Skeletal muscle tissue (tissue), 4 donors: ENCODE results near the gene HP1BP3. TPM values are rescaled to one million over a fixed set of nuclear protein-coding genes. Genes with fewer than 3 reads are reported as not detected.

Experiments
- H3K27ac ChIP-seq: one replicate; pipeline ENCODE4 v1.7.0; 2013; ENCODE audit warnings: mild to moderate bottlenecking, low read depth, low read length, inconsistent platforms
- H3K27me3 ChIP-seq, 3 donors: one replicate each; pipeline ENCODE4 v1.7.0; 2013; ENCODE audit warnings: low read length in 3 of 3; ENCODE audit not compliant: control insufficient read depth in 3 of 3, insufficient read depth in 3 of 3
- H3K36me3 ChIP-seq, 3 donors: one replicate each; pipeline ENCODE4 v1.7.0; 2013; ENCODE audit warnings: low read length in 3 of 3; ENCODE audit not compliant: control insufficient read depth in 3 of 3, insufficient read depth in 3 of 3
- H3K4me1 ChIP-seq, 3 donors: one replicate each; pipeline ENCODE4 v1.7.0; 2013; ENCODE audit warnings: low read length in 3 of 3, mild to moderate bottlenecking in 3 of 3; ENCODE audit not compliant: control insufficient read depth in 3 of 3, insufficient read depth in 3 of 3
- H3K4me3 ChIP-seq, 3 donors: one replicate each; pipeline ENCODE4 v1.7.0; 2013; ENCODE audit warnings: low read length in 3 of 3
- H3K9ac ChIP-seq, 3 donors: one replicate each; pipeline ENCODE4 v1.7.0; 2013; ENCODE audit warnings: low read length in 3 of 3, mild to moderate bottlenecking in 3 of 3, moderate library complexity in 2 of 3, low read depth in 1 of 3
- H3K9me3 ChIP-seq, 3 donors: one replicate each; pipeline ENCODE4 v1.7.0; 2013; ENCODE audit warnings: low read length in 3 of 3; ENCODE audit not compliant: control insufficient read depth in 3 of 3
- total RNA-seq: library from RNA; depleted of rRNA; stranded (reverse); fragments of >200 nt; gene quantifications from one replicate; pipeline ENCODE4 v1.2.3, GENCODE V29; 2014
- donor health status: Osteomylitis.

The HP1BP3 gene
- total RNA-seq, 1 donor from 2014 or later = 192 TPM

- Histone ChIP-seq H3K9me3 (no peaks in the 10 kb centered on the region), H3K36me3 (no peaks in the 10 kb centered on the region), H3K27ac (no peak overlapping the region), H3K4me1 (peaks cover 0 to 3% (median under 1%) of the 10 kb centered on the region in 3 donors), H3K4me3 (no peak overlapping the region), H3K9ac (no peak overlapping the region), H3K27me3 (peaks cover 18 to 37% (median 26%) of the 10 kb centered on the region in 3 donors)
These were observed 74.9 kb downstream of the HP1BP3 start for GRCh38 chr1:20712215-20712577.

- Histone ChIP-seq H3K9ac (no peak overlapping the region), H3K9me3 (no peaks in the 10 kb centered on the region), H3K27ac (no peak overlapping the region), H3K4me1 (peaks cover 0 to 2% (median 0%) of the 10 kb centered on the region in 3 donors), H3K27me3 (peaks cover 12 to 30% (median 21%) of the 10 kb centered on the region in 3 donors), H3K36me3 (no peaks in the 10 kb centered on the region), H3K4me3 (no peak overlapping the region)
These were observed 75.6 kb downstream of the HP1BP3 start for GRCh38 chr1:20711285-20712214.

DNA sequence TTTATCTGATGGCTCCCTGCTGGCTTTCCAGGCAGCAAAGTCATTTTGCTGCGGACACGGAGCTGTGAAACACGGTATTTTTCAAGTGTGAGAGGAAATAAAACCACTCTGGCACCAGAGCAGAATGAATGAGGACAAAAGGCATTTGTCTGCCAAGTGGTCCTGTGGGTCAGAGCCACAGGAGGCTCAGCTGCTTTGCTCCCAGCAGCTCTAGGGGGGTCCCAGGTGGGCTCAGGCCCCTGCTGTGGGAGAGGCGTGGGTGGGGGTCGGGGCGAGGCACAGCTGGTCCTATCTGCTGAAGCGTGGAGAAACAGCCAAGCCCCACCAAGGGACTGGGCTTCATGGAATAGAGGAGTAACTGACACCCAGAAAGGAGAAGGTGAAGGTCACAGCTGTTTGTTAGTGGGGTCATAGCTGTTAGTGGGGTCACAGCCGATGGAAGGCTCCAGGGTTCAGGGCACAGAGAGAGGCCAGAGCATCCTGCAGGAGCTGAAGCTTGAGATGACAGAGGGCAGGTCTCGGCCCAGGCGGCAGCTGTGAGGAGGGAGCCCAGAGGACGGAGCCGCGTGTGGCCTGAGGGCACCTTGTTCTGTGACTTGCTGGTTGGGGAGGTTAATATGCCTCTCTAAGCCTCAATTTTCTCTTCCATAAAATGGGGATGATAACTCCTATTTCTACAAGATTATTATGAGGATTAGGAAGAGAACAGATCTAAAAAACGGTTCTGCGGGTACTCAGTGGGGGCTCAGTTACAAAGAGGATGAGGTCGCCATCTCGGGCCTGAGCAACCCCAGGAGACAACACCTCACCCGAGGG lies 76.4 kb downstream of the HP1BP3 start:
- Histone ChIP-seq H3K9me3 (no peaks in the 10 kb centered on the region), H3K36me3 (no peaks in the 10 kb centered on the region), H3K9ac (no peak overlapping the region), H3K27me3 (peaks cover 7 to 24% (median 16%) of the 10 kb centered on the region in 3 donors), H3K4me3 (no peak overlapping the region), H3K27ac (no peak overlapping the region), H3K4me1 (no peaks in the 10 kb centered on the region)

- H3K4me3 ChIP-seq = no peak overlapping the region
- H3K36me3 ChIP-seq = no peaks in the 10 kb centered on the region
- H3K4me1 ChIP-seq = no peaks in the 10 kb centered on the region
- H3K9me3 ChIP-seq = no peaks in the 10 kb centered on the region
- no peak overlapping the region for H3K9ac ChIP-seq
- peaks cover under 1 to 16% (median 12%) of the 10 kb centered on the region in 3 donors for H3K27me3 ChIP-seq
- no peak overlapping the region for H3K27ac ChIP-seq
These were observed 77.2 kb downstream of the HP1BP3 start for GRCh38 chr1:20709868-20710267.

GRCh38 chr1:20708891-20709290 lies 78.2 kb downstream of the HP1BP3 start:
- H3K4me1 ChIP-seq = no peaks in the 10 kb centered on the region
- H3K9ac ChIP-seq = no peak overlapping the region
- H3K4me3 ChIP-seq = no peak overlapping the region
- H3K27me3 ChIP-seq = peaks cover 0 to 14% (median 12%) of the 10 kb centered on the region in 3 donors
- no peaks in the 10 kb centered on the region for H3K9me3 ChIP-seq
- H3K27ac ChIP-seq = no peak overlapping the region
- no peaks in the 10 kb centered on the region for H3K36me3 ChIP-seq

DNA sequence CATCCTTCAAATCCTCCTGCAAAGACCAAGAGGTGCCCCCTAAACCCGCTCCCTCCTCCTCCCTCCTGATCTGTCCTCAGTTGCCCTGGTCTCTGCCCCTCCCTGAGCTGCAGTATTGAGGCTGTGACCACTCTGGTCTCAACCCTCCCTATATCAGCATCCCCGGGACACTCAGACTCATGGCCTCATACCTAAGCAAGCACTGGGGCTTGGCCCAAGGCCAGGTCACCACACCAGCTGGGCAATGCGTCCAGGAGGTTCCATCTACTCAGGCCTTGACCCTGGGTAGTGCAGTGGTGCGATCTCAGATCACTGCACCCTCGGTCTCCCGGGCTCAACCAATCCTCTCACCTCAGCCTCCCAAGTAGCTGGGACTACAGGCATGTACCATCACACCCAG lies 79.0 kb downstream of the HP1BP3 start:
- Histone ChIP-seq H3K27me3 (peaks cover 0 to 14% (median 12%) of the 10 kb centered on the region in 3 donors), H3K4me3 (no peak overlapping the region), H3K36me3 (no peaks in the 10 kb centered on the region), H3K9me3 (no peaks in the 10 kb centered on the region), H3K27ac (no peak overlapping the region), H3K4me1 (no peaks in the 10 kb centered on the region), H3K9ac (no peak overlapping the region)

GRCh38 chr1:20706841-20707240 lies 80.3 kb downstream of the HP1BP3 start:
- Histone ChIP-seq H3K4me1 (no peaks in the 10 kb centered on the region), H3K4me3 (no peak overlapping the region), H3K9ac (no peak overlapping the region), H3K9me3 (no peaks in the 10 kb centered on the region), H3K27me3 (peaks cover 0 to 11% (median 11%) of the 10 kb centered on the region in 3 donors), H3K36me3 (no peaks in the 10 kb centered on the region), H3K27ac (no peak overlapping the region)

GRCh38 chr1:20705203-20705755 lies 81.8 kb downstream of the HP1BP3 start:
- Histone ChIP-seq H3K36me3 (no peaks in the 10 kb centered on the region), H3K27ac (no peak overlapping the region), H3K9ac (no peak overlapping the region), H3K4me1 (peaks cover 0 to under 1% (median 0%) of the 10 kb centered on the region in 3 donors), H3K9me3 (no peaks in the 10 kb centered on the region), H3K27me3 (peaks cover 0 to 8% (median 8%) of the 10 kb centered on the region in 3 donors), H3K4me3 (no peak overlapping the region)

DNA sequence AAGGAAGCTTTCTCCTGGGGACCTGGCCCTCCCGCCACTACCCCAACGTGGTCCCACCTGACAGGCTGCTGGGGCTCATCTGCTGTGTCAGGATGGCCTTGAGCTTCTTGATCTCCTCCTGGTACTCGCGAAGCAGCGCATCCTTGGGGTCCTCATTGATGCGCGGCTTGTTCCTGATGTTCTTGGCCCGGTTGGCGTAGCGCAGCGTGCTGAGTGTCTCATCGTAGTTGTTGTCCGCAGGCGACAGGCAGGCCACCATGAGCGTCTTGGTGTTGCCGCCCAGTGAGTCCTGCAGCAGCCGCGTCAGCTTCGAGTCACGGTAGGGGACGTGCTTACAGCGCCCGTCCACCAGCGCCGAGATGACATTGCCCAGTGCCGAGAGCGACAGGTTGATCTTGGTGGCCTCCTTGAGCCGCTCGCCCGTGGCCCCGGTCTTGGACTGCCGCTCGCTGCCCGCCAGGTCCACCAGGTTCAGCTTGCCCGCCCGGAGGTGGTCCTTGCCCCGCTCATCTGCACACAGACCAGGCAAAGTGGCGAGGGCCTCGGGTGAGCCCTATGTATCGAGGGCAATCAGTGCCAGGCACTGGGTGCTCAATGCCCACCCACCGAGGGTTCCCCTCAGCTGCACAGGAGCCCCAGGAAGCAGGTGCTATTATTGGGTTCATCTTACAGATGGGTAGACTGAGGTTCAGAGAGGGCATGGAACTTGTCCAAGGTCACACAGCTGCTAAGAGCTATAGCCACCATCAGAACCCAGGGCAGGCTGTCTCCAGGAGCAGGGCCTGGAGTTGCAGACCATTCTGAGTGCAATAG lies 82.5 kb downstream of the HP1BP3 start:
- no peaks in the 10 kb centered on the region for H3K36me3 ChIP-seq
- no peak overlapping the region for H3K4me3 ChIP-seq
- H3K9me3 ChIP-seq = no peaks in the 10 kb centered on the region

More for the DNA sequence above, 82.5 kb downstream of the HP1BP3 start:
- Histone ChIP-seq H3K27ac (no peak overlapping the region), H3K27me3 (peaks cover 0 to 1% (median under 1%) of the 10 kb centered on the region in 3 donors), H3K9ac (no peak overlapping the region), H3K4me1 (peaks cover 3 to 8% (median 4%) of the 10 kb centered on the region in 3 donors)
